SH-SY5Y (cell line): ENCODE data around the gene SLC6A3.

ENCODE experiments used
- GATA2 ChIP-seq: IDR thresholded peaks from 2 replicates; pipeline ENCODE4 v1.6.1; 2011; ENCODE audit warnings: mild to moderate bottlenecking, low read depth, low read length
- GATA3 ChIP-seq: IDR thresholded peaks from 2 replicates; pipeline ENCODE4 v1.6.1; 2011; ENCODE audit warnings: low read depth, mild to moderate bottlenecking, low read length, moderate library complexity

Gene SLC6A3

GRCh38 chr5:1367149-1367548, 78.1 kb downstream of the SLC6A3 start:
- TF ChIP-seq GATA2 (no peak), GATA3 (no peak)

- no peak for TF ChIP-seq GATA3
- no peak for TF ChIP-seq GATA2
Measured at GRCh38 chr5:1366514-1366913, 78.7 kb downstream of the SLC6A3 start.

DNA sequence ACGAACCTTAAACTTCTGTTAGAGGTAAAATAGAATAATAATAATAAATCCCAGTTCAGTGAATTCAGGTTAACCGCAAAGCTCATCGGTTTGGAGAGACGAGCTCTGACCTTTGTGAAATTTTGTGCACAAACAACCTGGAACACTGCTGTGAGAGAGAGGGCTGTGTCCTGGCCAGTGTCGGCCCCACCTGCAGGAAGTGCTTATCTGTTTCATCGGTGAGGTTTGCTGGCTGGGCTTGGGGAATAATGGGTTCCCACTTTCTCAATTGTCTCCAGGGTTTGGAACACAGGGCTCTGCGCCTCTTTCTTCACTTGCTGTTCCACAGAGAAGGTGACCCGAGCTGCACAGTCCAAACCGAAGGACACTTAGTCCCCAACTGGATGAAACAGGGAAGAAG, 81.0 kb downstream of the SLC6A3 start:
- TF ChIP-seq GATA3 (no peak), GATA2 (no peak)

DNA sequence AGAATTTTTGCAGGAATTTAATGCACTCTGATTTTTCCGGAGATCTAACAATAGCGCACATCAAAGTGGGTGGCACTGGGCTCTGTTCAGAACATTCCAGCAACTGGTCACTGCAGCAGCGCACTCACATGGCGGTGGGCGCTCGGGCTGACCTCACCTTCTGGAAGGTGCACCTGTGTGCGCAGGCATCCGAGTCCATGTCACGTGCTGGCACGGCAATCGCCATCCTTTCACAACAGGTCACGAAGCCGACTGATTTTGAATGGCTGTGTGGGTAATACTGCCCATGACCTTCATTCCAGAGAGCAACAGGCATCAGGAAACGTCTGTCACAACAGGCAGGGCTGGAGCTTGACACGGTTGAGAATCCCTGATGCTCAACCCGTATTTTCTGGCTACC, 81.7 kb downstream of the SLC6A3 start:
- no peak for TF ChIP-seq GATA2
- TF ChIP-seq GATA3, result no peak

- TF ChIP-seq GATA2 (no peak), GATA3 (no peak)
Measured at GRCh38 chr5:1363160-1363559, 82.1 kb downstream of the SLC6A3 start.

- no peak for TF ChIP-seq GATA2
- TF ChIP-seq GATA3, result no peak
Measured at GRCh38 chr5:1362242-1363015, 82.8 kb downstream of the SLC6A3 start.

- TF ChIP-seq GATA2, result no peak
- no peak for TF ChIP-seq GATA3
Measured at GRCh38 chr5:1360861-1361260, 84.4 kb downstream of the SLC6A3 start.

DNA sequence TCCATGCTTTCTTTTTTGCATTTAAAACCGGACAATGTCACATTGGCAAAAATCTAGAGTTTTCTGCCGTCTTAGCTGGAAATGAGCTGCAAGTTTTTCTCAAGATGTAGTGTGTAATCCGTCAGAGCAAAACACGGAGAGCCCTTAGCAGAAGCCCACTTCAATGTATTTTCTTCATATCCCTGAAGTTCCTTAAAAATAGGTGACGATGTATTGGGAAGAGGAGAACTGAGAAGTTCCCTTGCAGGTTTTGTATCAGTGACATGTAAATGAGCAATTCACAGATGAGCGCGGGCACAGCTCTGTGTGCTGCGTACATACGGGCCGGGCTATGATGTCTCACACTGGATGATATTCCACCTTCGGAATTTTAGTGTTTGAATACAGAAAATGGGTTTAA, 85.5 kb downstream of the SLC6A3 start:
- no peak for TF ChIP-seq GATA3
- TF ChIP-seq GATA2, result no peak

GRCh38 chr5:1359031-1359645, 86.1 kb downstream of the SLC6A3 start:
- TF ChIP-seq GATA2 (no peak), GATA3 (no peak)

GRCh38 chr5:1358726-1359025, 86.6 kb downstream of the SLC6A3 start:
- TF ChIP-seq GATA3 (no peak), GATA2 (no peak)

DNA sequence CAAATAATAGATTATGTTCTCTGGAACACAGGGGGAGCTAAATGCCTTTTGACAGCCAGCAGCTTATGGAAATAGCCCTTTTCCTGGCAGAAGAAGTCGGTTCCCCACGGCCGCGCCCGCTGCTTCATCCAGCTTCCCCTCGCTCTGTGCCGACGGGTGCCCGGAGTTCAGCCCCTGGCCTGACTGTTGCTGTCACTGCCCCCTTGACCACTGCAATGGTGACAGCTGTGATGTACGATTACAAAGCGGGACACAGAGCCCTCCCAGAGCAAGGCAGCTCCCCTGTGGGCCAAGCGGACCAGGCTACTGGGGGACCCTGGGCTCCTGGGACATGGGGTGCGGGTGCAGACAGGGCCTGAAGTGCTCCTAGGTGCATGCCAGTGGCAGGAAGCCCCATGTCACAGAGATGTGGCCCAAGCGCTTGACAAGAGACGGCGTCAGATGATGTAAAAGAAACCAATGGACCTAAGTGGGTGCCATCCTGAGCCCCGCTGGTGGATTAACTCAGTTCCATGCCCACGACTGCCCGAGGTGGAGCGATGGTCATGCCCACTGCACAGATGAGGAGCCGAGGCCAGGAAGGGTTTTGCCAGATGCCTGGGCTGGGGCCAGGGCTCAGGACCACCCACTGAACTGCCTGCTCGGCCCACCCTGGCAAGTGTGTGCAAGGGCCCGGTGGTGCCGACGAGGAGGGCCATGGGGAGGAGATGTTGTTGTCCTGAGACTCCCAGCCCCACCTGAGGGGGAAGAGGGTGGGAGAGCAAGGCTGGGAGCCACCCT, 87.1 kb downstream of the SLC6A3 start:
- TF ChIP-seq GATA2 (no peak), GATA3 (no peak)

DNA sequence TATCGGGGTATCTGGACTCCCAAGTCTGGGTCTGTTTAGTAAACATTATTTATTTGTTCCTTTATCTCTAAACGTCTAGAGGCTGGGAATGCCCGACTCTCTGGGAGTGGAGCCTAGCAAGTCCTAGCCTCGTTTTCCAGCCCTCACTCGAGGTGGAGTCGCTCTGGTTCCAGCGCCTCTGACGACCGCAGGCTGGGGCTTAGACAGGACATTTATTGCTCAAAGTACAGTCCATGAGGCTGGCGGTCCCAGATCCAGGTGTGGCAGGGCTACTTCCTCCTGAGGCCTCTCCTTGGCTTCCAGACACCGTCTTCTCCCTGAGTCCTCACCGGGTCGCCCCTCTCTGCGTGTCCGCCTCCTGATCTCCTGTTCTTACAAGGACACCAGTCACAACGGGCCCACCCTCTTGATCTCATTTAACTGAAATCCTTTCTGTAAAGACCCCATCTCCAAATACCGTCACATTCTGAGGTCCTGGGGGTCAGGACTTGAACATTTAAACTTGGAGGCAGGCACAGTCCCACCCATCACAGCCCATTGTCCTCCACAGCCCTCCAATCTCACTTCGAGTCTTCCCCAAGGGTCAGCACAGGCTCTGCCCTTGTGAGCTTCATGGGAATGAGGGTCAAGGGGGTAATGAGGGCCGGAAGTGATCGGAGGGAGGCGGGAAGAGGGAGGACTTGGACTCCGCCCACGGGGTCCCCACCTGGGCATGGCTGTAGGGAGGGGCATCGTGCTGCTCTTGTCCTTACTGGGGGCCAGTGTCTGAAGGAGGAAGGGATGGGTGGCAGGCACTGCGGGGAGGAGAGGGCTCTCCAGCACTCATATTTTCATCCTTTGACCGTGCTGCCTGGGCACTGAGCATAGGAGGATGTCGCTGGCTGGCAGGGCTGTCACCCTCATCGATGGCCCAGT, 88.1 kb downstream of the SLC6A3 start:
- TF ChIP-seq GATA2, result no peak
- no peak for TF ChIP-seq GATA3

DNA sequence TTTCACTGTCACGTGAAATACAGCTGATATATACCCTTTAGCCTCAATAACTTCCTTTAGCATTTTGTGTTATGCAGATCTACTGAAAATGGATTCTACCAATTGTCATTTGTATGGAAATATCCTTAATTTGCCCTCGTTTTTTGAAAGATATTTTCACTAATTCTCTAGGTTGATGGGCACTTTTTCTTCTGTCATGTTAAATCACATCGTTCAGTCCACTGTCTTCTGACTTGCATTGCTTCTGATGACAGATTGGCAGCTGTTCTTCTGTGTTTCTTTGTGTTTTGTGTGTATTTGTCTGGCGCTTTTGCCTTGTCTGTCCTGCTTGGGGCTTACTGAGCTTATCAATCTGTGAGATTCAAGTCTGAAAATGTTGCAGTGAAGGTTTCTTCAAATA, 90.7 kb downstream of the SLC6A3 start:
- TF ChIP-seq GATA3, result no peak
- no peak for TF ChIP-seq GATA2

GRCh38 chr5:1352231-1353219, 92.7 kb downstream of the SLC6A3 start:
- TF ChIP-seq GATA3 (no peak), GATA2 (no peak)
